ENCODE measurements around the gene GOLT1A.

The GOLT1A gene

DNA sequence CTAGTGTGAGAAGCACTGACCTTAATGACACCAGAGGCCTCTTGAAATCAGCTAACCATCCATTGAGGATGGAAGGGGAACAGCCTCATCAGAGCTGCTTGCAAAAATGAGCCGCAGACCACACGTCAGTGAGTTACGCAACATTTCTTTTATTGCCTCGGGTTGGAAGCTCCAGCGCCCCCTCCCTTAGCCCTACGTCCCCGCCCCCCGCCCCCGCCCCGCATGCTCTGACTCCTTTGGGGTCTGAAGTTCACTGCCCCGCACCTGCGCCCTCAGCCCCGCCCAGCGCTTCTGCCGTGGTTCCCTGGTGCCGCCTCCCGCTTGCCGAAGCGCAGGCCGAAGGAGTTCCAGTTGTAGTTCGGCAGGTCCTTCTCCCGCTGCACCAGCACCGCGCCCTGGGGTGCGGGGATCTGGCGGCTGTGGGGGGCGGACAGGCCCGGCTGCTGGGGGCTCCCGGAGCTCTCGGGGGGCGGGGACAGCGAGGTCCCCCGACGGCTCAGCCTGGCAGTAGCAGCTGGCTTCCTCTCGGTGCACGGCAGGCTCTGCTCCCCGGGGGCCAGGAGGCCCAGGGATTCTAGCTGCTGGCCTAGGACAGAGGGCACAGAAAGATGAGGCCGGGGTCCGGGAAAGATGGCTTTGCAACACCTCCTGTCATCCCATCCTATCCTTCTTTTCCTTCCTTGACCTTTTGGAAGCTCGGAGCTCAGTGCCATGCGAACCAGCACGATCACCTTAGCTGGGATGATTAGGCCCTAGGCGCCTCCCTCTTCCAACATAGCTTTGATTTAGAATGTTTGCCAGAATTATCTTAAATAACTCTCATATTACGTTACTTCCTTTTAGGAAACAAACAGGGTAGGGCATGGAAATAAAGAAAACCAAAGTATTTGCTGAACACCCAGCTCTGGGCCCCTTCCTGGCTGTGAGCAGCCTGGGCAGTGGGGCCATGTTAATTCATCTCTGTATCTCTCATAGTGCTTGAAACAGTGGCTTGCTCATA is 23.3 kb downstream of the GOLT1A start:
- DNase-seq: no peak

DNA sequence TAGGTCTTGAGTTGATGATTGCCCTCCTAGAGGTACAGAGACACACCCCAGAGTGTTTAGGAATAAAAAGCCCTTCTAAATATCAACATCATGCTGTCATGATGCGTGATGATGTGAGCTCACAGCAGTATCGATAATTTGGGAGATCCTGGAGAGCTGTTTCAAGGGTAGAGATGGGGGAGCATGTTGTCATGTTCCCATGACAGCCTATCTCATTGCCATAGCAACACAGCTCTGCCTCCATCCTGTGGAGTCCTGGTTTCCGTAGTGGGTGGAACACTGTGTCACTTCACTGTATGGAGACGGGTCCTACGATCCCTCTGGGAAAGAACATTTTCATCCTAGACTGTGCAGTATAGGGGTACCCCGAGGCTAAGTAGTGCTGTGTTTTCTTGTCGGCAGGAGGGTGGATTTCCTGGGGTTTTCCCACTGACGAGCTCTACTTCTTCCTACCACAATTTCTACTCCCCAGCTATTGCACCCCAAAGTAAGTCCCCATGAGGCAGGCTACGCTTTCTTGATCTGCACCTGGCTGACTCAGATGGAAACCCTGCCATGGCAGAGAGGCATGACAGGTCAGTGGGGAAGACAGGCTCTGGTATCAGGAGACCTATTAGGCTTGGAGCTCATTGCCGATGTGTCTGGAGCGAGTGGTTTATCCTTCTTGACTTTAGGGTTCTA is 24.7 kb downstream of the GOLT1A start:
- no peak for DNase-seq

- no peak for DNase-seq
Observed at GRCh38 chr1:204186597-204186996, 27.2 kb downstream of the GOLT1A start.

GRCh38 chr1:204181116-204181515 is 32.7 kb downstream of the GOLT1A start:
- DNase-seq: no peak

DNA sequence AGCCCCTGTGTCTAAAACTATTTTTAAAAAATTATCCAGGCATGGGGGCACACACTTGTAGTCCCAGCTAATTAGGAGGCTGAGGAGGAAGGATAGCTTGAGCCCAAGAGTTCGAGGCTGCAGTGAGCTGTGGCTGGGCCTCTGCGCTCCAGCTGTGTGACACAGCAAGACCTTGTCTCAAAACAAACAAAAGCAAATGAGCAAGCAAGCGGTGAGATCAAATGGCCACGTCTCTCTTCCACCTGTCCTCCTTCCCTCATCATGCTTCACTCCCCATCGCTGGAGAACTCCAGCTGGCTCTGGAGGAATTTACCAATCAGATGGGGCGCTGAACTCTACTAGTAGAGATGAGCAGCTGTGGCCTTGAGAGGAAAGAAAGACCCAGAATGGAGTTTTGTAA is 33.7 kb downstream of the GOLT1A start:
- DNase-seq: no peak

DNA sequence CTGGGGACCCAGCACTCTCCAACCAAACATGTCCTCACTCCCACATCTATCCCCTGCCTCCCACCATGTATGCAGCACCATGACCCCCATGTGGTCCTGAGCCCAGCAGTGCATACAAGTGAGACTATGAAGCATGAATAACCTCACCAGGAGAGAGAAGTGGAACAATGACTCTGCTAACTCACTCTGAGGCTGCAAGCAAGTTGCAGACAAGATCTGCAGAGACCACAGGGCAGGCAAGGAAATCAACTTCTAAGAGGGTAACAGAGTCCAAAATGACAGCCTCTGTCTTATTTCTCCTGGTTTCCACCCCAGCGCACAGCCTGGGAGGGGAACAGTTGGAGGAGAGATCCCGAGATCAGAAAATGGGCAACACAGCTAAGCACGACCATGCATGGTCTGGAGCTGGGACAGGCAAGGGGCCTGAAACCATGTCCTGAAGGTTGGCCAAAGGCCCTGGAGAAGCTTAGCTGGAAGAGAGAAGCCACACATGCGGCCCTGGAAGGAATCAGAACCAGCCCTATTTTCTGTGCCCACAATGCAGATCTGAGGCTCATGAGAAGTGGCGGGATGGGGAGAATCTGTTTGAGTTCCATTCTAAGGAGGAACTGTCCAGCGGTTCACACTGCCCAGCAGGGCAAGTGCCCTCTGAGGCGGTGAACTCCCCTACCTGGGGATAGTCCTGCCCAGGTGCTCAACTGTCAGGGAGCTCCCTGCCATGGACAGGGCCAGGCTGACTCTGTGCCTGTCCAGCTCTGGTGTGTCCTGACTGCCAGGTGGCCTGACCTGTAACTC is 35.1 kb downstream of the GOLT1A start:
- no peak for DNase-seq

GRCh38 chr1:204177133-204177532 is 36.7 kb downstream of the GOLT1A start:
- DNase-seq: no peak

- DNase-seq: no peak
Observed at GRCh38 chr1:204176049-204176448, 37.7 kb downstream of the GOLT1A start.

GRCh38 chr1:204174958-204175357 is 38.8 kb downstream of the GOLT1A start:
- DNase-seq: no peak

DNA sequence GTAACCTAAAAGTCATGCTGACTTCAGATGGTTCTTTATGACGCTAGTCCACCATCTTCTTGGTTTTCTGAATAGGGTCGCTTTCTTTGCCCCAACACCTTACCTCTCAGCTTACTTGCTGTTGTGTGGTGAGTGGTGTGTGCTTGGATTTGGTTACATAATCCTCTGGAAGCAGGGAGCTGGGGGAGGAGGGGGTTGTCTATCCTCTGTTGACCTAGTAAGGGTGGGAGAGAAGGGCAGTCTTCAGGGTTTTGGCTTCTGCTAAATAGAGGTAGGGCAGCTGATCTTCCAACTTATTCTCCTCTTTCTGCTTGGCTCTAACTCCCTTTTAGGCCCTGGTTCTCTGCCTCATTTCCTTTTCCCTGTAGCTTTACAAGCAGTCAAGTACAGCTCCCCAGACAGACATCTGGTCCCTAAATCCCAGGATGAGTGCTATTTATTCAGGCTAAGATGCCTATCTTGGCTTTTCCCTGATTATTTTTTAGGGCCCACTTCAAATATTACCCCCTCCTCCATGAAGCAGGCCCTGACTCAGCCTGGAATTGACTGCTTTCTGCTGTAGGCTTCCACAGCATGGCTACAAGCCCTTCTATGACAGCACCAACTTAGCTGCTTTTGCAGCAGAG is 41.3 kb downstream of the GOLT1A start:
- DNase-seq: no peak

- no peak for DNase-seq
Observed at GRCh38 chr1:204171751-204172178, 42.0 kb downstream of the GOLT1A start.

DNA sequence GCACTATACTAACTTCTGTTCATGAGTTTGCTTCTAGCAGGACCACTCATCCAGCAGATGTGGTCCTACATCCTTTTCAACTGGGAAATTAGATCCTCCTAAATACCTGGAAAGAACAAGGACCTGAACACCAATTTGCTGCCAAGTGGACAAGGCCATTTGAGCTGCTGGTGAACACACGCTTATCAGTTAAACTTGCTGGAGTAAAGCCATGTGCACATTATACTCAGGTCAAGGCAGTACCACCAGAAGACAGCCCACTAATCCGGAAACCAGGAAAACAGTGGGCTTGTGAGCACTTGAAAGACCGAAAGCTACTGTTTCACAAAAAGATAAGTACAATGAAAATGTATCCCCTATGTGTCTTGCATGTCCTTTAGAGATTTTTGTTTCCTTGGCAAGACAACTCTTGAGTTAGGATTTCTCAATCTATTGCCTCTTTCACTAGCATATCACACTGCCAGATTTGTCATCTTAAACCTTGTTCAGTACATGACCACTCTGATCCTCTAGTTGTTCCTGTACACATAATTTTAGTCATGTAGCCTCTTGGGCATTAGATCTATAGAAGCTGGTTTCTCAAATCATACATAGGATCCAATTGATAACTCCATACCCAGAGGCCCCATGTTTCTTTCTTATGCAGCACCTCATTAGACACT is 43.2 kb downstream of the GOLT1A start:
- no peak for DNase-seq

- DNase-seq: no peak
Observed at GRCh38 chr1:204169858-204170257, 43.9 kb downstream of the GOLT1A start.

DNA sequence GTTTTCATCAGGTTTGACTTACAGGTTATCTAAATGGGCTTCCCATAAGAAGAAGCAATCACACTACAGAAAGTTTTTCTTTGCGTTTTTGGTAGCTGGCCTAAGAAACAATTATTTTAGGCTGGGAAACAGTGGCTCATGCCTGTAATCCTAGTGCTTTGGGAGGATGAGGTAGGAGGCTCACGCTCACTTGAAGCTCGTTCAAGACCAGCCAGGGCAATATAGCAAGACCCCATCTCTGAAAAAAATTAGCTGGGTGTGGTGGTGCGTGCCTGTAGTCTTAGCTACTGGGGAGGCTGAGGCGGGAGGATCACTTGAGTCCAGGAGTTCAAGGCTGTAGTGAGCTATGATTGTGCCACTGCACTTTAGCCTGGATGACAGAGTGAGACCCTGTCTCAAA is 46.1 kb downstream of the GOLT1A start:
- DNase-seq: no peak

DNA sequence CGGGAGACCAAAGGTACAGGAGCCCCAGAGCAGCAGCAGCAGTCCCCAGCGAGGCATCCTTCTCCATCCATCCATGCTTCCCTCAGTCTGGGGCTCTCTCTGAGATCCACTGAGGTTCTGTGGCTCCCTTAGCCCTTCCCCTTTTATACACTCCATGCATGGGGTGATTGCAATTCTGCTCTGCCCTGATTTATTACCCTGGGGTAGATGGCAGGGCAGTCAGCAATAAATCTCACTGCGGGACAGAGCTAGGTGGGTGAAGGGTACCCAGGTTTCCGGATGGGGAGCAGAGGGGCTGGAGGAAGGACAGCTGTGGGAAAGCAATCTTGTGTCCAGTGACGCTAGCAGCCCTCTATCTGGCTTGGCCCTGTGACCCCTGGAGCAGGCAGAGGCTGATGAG is 47.6 kb downstream of the GOLT1A start, which contains the start of gene REN:
REN (minus strand) TSS at position 119 of the 400 bp plus-strand sequence; CDS start at position 75, 44 bp downstream.
- no peak for DNase-seq

DNA sequence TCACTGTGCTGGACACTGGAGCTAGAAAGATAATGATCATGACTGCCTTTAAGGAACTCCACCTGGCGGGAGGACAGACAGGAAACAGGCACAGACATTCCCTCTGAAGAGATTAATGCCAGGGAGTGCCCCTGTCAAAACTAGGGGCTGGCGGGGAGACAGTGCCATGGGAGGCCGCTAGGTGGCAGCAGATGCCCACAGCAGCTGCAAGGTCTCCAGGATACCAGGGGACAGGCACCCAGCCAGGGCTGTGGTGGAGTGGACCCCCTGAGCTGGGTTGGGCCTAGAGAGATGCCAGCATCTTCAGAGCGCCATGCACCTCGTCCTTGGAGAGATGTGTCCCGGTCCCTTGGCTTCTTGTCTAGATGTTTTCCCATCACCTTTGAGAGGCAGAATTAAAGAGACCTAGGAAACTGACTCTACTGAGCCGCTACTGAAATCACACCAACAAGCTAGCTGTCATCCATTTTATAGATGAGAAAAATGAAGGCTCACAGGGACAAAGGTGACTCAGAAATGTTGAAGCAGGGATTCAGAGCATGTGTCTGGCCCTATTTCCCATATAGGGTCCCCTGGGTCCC is 51.2 kb downstream of the GOLT1A start:
- peak; percentile 56 for DNase-seq

- DNase-seq: no peak
Observed at GRCh38 chr1:204161609-204162493, 51.9 kb downstream of the GOLT1A start.

- no peak for DNase-seq
Observed at GRCh38 chr1:204157962-204158361, 55.8 kb downstream of the GOLT1A start.

- DNase-seq: no peak
Observed at GRCh38 chr1:204155881-204156280, 57.9 kb downstream of the GOLT1A start.

DNA sequence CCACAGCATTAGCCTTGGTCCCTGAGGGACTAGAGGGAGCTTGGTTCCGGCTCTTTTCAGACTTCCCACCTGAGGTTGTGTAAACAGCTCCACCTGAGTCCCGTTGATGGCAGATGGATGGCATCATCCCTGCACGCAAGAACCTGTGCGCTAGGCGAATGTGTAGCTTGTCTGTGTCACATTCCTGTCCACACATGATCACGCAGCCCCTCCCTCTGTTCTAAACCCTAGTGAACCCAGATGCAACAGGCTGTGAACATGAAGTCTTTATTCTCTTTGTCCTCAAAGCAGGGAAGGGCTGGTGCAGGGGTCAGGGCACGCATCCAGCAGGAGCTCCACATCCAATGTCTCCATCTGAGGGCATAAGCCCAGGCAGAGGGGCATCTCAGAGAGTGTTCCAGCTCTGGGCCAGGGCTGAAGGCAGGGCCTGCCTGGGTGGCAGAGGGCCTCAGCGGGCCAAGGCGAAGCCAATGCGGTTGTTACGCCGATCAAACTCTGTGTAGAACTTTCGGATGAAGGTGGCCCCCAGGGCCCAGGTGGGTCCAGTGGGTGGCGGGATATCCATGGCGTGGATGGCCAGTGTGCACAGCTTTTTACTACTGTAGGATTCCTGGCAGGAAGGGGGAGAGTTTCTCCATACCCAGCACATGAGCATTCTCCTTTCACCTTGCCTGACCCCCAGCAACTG is 59.1 kb downstream of the GOLT1A start:
- DNase-seq: no peak
